GM19025 (cell line): ENCODE results near the gene ZNF19.
"Not testable (repeated sequence)": the region's sequence is repeated elsewhere in the genome, so short reads cannot be mapped to it uniquely, and the experiment has no call there.

Source experiments
- ATAC-seq: cut with Tn5 transposase; IDR thresholded peaks from one replicate; pipeline ENCODE4 v1.9.1; 2021; ENCODE audit warnings: mild to moderate bottlenecking, low read depth, moderate library complexity; ENCODE audit not compliant: unreplicated experiment

The ZNF19 gene

GRCh38 chr16:71489122-71489521 is at the start of gene ZNF19:
ZNF19 (minus strand) TSS chr16:71489324; CDS start chr16:71482114, 7,210 bp downstream.
- ATAC-seq = no peak

- ATAC-seq = no peak
Observed at GRCh38 chr16:71537643-71538042, 48.5 kb upstream of the ZNF19 start.

- ATAC-seq = no peak
Observed at GRCh38 chr16:71536752-71537499, 47.8 kb upstream of the ZNF19 start.

- ATAC-seq = no peak
Observed at GRCh38 chr16:71532366-71532765, 43.2 kb upstream of the ZNF19 start.

- ATAC-seq = no peak
Observed at GRCh38 chr16:71528863-71529262, 39.7 kb upstream of the ZNF19 start.

GRCh38 chr16:71528257-71528656 is 39.1 kb upstream of the ZNF19 start:
- ATAC-seq = no peak

- ATAC-seq = no peak
Observed at GRCh38 chr16:71526111-71526631, 37.0 kb upstream of the ZNF19 start, which contains the start of gene CHST4. CHST4 (plus strand) TSS chr16:71526426; CDS start chr16:71536678, 10,252 bp downstream.

- ATAC-seq = no peak
Observed at GRCh38 chr16:71524566-71525553, 35.7 kb upstream of the ZNF19 start.

GRCh38 chr16:71520550-71520949 is 31.4 kb upstream of the ZNF19 start:
- ATAC-seq = no peak

GRCh38 chr16:71515026-71515425 is 25.9 kb upstream of the ZNF19 start:
- ATAC-seq = no peak

- ATAC-seq = no peak
Observed at GRCh38 chr16:71514476-71514875, 25.4 kb upstream of the ZNF19 start.

- no peak for ATAC-seq
Observed at GRCh38 chr16:71513302-71513701, 24.2 kb upstream of the ZNF19 start.

GRCh38 chr16:71507061-71507460 is 17.9 kb upstream of the ZNF19 start:
- no peak for ATAC-seq

GRCh38 chr16:71504901-71505300 is 15.8 kb upstream of the ZNF19 start:
- no peak for ATAC-seq

- ATAC-seq = not testable (repeated sequence)
Observed at GRCh38 chr16:71504051-71504450, 14.9 kb upstream of the ZNF19 start.

- no peak for ATAC-seq
Observed at GRCh38 chr16:71501547-71501946, 12.4 kb upstream of the ZNF19 start.

GRCh38 chr16:71500964-71501363 is 11.8 kb upstream of the ZNF19 start:
- ATAC-seq = no peak

GRCh38 chr16:71499775-71500364 is 10.7 kb upstream of the ZNF19 start:
- no peak for ATAC-seq

GRCh38 chr16:71498031-71498430 is 8.9 kb upstream of the ZNF19 start:
- no peak for ATAC-seq

- no peak for ATAC-seq
Observed at GRCh38 chr16:71493213-71493612, 4.1 kb upstream of the ZNF19 start.

- no peak for ATAC-seq
Observed at GRCh38 chr16:71492786-71493185, 3.7 kb upstream of the ZNF19 start.
